HG02610 (cell line): ENCODE measurements around the gene PDK3.
A peak's percentile ranks its signal among the peaks of the same experiment; 100 is the strongest.

Experiments used
- ATAC-seq: cut with Tn5 transposase; IDR thresholded peaks from one replicate; pipeline ENCODE4 v1.9.1; 2021; ENCODE audit warnings: mild to moderate bottlenecking, moderate library complexity; ENCODE audit not compliant: unreplicated experiment

PDK3 gene

GRCh38 chrX:24464836-24465531, at the start of gene PDK3:
Gene PDK3, plus strand, starts transcription at chrX:24465286. Its CDS starts 170 bp downstream, at chrX:24465456.
- peak; percentile 93 for ATAC-seq

DNA sequence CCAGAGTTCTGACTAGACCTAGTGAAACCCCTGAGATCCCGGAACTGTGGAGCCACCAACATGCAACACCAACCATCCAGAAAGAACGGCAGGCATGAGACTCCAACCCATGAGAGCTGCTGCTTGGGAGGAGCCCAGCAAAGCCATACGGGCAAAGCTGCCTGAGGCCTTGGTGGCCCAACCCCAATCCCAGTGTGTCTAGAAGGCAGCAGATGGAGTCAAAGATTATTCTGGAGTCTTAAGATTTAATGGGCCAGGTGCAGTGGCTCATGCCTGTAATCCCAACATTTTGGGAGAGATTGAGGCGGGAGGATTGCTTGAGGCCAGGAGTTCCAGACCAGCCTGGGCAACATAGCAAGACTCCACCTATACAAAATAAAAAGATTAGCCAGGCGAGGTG, 49.2 kb upstream of the PDK3 start:
- no peak for ATAC-seq

- ATAC-seq = no peak
These were observed 41.1 kb upstream of the PDK3 start for GRCh38 chrX:24423960-24424359.

DNA sequence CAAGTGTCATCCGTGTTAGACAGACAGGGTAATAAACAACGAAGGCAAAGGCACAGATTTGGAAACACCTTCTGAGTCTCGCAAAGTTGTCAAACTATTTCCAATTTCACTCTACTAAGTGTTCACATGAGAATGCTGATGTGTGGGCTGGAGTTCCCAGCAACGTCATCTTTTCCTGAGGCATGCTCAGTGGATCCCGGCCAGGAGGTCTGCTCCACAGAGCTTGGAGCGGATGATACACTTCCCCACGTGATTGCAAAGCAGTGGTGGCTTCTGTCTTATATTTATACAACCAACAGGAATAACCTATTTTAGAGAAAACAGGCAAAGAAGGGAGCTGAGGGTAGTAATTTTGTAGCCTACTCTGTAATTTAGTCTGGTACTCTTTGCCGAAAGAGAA, 40.1 kb upstream of the PDK3 start:
- no peak for ATAC-seq

DNA sequence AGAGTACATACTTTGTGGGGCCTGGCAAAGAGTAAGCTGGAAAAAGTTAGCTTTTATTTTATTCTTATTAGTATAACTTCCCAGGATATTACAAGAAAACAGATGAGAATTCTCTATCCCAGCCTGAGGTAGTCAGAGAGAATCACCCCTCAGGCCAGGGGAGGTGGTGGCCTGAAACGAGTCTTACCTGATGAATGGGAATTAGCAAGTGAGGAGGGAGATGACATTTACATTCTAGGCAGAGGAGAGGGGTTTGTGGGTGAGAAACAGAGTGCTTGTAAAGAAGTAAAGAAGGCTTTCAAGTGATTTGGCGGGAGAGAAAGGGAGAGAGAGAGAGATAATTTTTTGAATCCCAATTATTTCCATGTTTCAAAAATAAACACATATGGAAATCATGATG, 39.3 kb upstream of the PDK3 start:
- ATAC-seq = no peak

DNA sequence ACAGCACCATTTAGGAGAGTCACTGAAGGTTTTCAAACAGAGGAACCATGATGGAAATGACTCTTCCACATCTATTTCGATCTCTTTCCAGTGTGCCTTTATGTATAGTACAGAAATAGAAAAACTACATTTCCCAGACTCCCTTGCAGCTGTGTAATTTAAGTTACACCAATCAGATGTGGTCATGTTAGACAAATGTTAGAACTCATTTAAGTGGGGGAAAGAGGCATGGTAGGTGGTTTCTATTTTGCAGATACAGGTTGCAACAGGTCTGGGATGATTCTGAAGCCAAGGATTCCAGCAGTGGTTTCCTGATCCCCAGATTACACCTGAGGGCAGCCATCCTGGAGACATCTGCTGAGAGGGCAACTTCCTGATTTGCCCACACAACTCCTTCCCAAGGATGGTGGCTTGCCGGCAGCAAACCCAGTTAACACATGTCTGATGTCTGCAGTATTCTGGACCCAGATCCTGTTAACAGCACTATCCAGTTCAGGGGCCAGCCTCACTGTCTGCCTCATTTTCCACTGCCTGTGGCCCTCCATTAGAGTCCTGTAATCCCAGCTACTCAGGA, 38.7 kb upstream of the PDK3 start:
- no peak for ATAC-seq

GRCh38 chrX:24426921-24427746, 38.0 kb upstream of the PDK3 start:
- no peak for ATAC-seq

GRCh38 chrX:24427747-24428019, 37.4 kb upstream of the PDK3 start:
- no peak for ATAC-seq

- ATAC-seq = no peak
These were observed 36.6 kb upstream of the PDK3 start for GRCh38 chrX:24428516-24428915.

- no peak for ATAC-seq
These were observed 30.0 kb upstream of the PDK3 start for GRCh38 chrX:24435060-24435459.

GRCh38 chrX:24443918-24444317, 21.2 kb upstream of the PDK3 start:
- no peak for ATAC-seq

DNA sequence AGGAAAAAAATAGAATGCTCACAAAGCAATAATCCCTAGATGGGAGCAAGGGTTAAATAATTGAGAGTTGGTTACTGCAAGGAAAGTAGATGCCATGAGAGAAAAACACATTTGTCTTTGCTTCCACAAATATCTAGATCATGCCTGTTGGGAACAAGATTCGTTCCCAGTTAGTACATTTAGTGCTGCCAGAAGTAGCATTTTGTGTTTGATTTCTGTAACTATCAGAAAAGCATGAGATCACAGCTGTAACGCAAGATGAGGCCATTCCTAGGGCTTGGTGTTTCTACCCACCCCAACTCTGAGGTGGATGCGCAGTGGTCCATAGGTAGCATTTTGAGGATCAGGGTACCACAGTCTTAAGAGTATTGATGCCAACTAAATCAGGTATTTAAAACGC, 20.4 kb upstream of the PDK3 start:
- ATAC-seq = no peak

DNA sequence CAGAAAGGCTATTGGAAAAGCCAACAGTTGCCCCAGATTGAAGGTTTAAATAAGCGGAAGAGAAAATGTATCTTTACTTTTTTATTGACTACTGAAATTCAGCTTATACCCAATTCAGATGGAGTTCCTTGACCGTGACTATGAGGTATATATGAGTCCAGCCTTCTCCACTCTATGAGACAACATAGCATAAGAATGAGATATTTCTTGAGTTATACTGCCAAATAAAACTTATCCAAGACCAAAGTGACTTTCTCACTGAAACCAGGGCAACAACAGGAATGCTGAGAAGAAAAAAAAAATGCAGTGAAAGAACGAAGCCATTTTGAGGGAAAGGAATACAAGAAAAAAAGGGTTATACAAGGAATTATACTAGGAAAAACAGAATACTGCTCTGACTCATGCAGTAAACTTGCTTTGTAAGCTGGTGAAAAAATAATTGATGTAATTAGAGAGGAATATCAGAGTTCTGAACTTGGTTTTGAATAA, 16.3 kb upstream of the PDK3 start:
- ATAC-seq = no peak

GRCh38 chrX:24463077-24463476, 2.0 kb upstream of the PDK3 start:
- no peak for ATAC-seq

GRCh38 chrX:24464498-24464835, 619 bp upstream of the PDK3 start:
- no peak for ATAC-seq

DNA sequence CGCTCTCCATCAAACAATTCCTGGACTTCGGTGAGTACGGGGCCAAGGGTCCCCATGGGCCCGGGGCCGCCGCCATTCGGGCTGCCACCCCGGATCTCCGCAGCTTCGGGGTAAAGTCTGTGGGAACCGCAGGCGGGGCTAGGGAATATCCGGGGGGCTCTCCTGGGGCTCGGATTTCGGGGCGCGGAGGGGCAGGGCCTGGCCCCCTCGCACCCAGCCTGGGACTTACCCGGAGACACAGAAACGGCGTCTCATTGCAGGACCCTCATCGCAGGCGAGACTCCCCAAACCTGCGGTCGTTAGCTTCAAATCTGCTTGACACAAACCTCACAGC, 413 bp downstream of the PDK3 start:
- peak; percentile 4 for ATAC-seq

DNA sequence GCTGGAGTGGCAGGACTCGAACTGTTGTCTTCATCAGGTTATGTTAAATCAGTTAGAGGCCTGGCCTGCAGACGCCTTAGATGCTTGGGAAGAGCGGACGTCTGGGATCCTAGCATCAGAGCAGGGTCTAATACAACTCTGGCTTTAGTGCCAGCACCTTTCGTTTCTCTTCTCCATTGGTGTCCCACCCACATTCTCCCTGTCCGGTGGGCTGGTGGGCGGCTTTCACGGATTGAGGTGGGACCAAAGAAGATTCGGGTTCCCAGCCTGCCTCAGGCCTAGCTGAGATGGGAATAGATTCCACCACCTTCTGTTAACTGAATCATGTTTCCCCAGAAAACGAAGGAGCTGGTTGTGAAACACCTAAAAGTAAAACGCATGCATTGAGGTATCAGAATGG, 939 bp downstream of the PDK3 start:
- no peak for ATAC-seq

GRCh38 chrX:24468245-24468644, 3.2 kb downstream of the PDK3 start:
- no peak for ATAC-seq

GRCh38 chrX:24471808-24472207, 6.7 kb downstream of the PDK3 start:
- no peak for ATAC-seq

DNA sequence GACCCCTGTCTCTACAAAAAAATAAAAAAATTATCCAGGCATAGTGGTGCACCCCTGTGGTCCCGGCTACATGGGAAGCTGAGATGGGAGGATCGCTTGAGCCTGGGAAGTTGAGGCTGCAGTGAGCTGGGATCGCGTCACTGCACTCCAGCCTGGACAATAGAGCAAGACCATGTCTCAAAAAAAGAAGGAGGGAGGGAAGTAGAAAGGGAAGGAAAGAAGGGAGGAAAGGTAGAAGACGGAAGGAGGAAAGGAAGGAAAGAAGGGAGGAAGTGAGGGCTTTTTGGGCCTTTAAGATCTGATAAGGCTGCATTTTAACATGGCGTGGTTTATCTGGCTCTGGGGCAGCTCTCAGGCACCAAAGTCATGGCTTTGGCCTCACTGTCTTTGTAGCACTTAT, 10.4 kb downstream of the PDK3 start:
- ATAC-seq = no peak

DNA sequence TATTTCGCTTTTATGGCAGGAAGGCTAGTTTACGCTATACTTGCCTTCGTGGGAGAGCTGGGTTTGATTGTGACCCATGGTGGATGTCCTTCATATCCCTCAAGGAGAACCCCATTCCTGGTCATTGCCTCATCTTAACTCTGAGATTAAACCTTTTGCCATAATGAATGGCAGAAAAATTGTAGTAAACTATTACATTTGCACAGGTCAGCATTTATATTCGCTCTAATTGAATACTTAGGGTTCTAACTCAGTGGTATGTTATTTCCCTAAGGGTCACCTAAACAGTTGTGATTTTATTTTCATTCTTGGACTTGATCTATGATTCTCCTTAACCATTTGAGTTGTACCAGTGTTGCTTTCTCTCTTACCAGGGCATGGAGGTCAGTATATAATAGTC, 13.4 kb downstream of the PDK3 start:
- ATAC-seq = no peak

DNA sequence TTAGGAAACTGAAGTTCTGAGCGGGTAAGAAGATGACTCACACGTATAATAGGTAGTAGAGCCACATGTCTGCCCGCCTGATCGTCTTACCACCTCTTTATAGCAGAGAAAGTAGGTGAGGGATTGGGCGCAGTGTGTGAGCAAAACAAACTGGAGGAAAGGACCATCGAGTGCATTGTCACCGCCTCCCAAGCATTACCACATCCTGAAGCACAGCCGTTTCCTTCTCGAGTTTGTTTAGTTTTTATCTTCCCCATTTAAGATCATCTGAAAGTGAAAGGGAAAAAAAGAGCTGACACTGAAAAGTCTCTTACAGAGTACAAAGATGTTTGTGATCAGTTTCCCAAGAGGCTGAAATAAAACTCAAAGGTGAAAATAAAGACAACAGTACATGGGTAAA, 14.8 kb downstream of the PDK3 start:
- ATAC-seq = peak; percentile 93
